ENCODE results near the gene TFF3.

The TFF3 gene

DNA sequence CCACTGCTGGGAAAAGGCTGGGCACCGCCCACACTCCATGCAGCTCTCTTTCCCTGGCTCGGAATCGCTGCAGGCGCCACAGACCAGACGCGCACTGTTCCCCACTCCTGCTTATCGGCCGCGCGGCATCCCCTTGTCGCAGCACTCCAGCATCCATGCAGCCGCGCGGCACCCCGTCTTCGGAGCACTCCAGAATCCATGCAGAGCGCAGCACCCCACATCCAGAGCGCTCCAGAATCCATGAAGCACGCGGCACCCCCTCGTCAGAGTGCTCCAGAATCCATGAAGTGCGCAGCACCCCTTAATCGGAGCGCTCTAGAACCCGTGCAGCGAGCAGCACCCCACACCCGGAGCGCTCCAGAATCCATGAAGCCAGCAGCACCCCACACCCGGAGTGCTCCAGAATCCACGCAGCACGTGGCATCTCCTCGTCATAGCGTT is 9.5 kb downstream of the TFF3 start:
- H3K4me3 ChIP-seq (replicated peaks; ENCODE audit: low read depth, low read length): no peak overlapping the region
- TF ChIP-seq, protein P1, sequence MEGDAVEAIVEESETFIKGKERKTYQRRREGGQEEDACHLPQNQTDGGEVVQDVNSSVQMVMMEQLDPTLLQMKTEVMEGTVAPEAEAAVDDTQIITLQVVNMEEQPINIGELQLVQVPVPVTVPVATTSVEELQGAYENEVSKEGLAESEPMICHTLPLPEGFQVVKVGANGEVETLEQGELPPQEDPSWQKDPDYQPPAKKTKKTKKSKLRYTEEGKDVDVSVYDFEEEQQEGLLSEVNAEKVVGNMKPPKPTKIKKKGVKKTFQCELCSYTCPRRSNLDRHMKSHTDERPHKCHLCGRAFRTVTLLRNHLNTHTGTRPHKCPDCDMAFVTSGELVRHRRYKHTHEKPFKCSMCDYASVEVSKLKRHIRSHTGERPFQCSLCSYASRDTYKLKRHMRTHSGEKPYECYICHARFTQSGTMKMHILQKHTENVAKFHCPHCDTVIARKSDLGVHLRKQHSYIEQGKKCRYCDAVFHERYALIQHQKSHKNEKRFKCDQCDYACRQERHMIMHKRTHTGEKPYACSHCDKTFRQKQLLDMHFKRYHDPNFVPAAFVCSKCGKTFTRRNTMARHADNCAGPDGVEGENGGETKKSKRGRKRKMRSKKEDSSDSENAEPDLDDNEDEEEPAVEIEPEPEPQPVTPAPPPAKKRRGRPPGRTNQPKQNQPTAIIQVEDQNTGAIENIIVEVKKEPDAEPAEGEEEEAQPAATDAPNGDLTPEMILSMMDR (IDR thresholded peaks at IDR 0.05; ENCODE audit: low read length, missing control alignments): no peak
- no peak for DNase-seq (ENCODE audit: low read depth)

DNA sequence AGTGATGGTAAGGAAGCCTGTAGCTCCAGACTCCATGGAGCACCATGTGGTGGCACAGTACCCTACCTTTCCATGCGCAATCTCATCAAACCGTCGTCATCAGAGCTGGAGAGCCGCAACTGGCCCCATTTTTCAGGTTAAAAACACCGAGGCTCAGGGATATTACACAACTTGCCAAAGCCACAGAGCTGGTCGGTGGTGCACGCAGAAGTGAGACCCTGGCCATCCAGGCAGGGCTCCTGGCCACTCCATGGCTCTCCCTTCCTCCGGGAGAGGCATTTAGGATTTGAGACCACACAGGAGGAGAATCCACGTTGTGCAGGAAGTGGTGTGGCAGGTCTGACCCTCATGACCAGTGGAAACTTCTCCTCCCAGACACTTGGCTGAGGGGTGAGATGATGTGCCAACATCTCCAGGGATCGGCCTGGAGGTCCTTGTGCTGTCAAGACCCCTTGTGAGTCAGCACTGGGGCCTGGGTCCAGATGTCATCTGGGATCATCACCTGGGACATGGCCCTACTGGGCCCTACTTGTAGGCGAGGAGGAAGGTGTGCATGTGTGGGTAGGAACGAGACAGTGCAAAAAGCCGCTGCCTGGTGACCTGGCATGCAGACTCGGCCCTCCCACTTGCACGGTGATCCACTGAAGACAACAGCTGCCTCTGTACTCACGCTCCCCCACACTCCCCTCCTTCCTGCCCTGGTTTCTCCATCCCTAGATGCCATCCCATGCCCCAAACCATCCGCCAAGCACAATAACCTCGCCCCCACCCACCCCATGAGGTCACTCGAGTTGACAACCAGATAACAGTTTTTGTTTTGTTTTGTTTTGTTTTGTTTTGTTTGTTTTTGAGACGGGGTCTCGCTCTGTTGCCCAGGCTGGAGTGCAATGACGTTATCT is 10.4 kb downstream of the TFF3 start:
- no peak overlapping the region for H3K4me3 ChIP-seq (replicated peaks; ENCODE audit: low read depth, low read length)
- no peak for DNase-seq (ENCODE audit: low read depth)
- TF ChIP-seq, protein P1 (IDR thresholded peaks at IDR 0.05; ENCODE audit: low read length, missing control alignments): no peak

DNA sequence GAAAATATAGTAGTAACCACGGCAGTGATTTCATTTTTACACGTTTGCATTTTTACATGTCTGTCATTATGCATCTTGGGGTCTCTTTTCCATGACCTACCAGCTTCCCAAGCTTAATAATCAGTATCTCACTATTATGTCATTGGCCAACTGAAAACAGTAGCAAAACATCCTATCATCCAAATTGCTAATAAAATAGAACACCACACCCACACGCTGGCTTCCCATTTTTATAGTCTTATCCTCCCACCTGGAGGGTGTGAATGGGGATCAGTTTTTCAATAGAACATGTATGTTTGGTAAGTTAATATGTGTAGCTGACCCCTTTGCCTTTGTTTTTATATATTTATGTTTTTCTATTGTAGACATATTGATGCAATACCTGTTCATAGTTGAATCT is 11.8 kb downstream of the TFF3 start:
- no peak overlapping the region for H3K4me3 ChIP-seq (replicated peaks; ENCODE audit: low read depth, low read length)
- no peak for DNase-seq (ENCODE audit: low read depth)
- TF ChIP-seq, protein P1 (IDR thresholded peaks at IDR 0.05; ENCODE audit: low read length, missing control alignments): no peak

DNA sequence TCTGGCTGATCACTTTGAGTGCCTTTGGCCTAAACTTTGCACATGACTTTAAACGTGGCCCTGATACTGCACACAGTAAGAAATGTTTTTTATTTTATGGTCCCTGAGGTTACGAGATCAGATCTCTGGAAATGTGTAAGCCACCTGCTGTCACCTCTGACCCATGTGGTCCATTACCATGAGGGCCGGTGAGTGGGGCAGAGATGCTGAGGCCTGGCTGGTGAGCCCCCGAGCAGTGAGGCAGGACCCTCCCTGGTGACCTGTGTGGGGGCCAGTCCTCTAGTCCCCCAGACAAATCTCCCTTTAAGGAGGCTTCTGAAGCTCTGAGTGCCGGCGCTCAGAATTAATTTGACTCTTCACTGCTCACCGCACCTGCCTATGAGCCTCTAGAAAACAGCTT is 12.4 kb downstream of the TFF3 start:
- DNase-seq (ENCODE audit: low read depth): no peak
- TF ChIP-seq, protein P1 (IDR thresholded peaks at IDR 0.05; ENCODE audit: low read length, missing control alignments): no peak
- no peak overlapping the region for H3K4me3 ChIP-seq (replicated peaks; ENCODE audit: low read depth, low read length)

DNA sequence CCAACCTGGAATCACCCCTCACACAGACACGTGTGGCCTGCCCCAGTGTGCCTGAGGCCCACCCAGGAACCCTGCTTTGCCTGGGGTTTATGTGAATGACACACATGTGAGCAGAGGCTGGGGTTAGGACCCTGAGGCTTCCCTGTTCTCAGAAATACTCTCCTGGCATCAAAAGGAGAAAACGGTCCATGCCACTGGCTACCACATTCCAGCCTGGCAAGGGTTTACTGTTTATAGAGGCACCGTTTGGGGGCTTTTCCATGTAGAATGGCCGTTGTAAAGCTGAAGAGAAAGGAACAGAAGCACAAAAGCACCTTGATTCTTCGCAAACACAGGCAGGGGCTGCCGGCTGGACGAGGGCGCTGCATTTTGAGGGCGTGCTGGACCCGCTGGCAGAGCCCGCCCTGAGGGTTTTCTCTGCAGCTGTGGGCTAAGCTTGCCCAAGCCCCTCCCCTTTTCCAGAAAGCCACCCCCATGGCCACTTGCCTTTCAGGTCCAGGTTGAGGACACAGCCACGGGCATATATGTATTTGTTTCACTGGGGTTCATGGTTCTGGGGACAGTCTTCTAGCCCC is 13.0 kb downstream of the TFF3 start:
- no peak overlapping the region for H3K4me3 ChIP-seq (replicated peaks; ENCODE audit: low read depth, low read length)
- DNase-seq (ENCODE audit: low read depth): no peak
- TF ChIP-seq, protein P1 (IDR thresholded peaks at IDR 0.05; ENCODE audit: low read length, missing control alignments): no peak

DNA sequence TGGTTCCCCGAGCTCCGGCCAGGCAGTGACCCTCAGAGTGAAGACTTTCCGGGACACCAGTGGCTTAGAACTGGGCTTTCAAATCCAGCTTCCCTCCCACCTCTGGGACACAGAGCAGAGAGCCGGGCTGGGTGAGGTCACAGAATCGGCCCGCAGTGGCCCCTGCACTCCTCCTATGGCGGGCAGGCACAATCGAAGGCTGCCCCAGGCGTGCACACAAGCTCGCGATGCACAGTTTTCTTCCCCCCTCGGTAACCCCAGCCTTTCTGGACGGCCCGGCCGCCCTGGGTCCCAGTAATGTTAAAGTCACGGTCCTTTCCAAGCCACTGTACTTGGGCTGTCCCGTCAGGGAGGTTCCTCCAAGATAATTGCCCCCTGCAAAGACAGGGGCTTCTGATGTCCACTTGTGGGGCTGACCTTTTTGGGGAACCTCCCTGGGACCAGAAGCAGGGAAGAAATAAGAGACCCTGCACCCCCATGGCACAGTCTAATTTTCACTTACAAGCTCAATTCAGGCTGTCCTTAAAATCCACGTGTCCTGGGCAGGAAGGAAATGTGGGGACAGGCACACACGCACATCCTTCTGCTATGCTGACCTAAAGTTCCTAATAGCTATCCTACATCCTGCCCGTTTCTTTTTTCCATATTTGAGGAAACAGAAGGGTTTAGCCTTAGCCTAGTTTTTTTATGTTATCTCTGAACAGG is 13.7 kb downstream of the TFF3 start:
- H3K4me3 ChIP-seq (replicated peaks; ENCODE audit: low read depth, low read length): no peak overlapping the region
- TF ChIP-seq, protein P1 (IDR thresholded peaks at IDR 0.05; ENCODE audit: low read length, missing control alignments): no peak
- no peak for DNase-seq (ENCODE audit: low read depth)
